ENCODE results near the gene CDCP1.

Gene CDCP1

DNA sequence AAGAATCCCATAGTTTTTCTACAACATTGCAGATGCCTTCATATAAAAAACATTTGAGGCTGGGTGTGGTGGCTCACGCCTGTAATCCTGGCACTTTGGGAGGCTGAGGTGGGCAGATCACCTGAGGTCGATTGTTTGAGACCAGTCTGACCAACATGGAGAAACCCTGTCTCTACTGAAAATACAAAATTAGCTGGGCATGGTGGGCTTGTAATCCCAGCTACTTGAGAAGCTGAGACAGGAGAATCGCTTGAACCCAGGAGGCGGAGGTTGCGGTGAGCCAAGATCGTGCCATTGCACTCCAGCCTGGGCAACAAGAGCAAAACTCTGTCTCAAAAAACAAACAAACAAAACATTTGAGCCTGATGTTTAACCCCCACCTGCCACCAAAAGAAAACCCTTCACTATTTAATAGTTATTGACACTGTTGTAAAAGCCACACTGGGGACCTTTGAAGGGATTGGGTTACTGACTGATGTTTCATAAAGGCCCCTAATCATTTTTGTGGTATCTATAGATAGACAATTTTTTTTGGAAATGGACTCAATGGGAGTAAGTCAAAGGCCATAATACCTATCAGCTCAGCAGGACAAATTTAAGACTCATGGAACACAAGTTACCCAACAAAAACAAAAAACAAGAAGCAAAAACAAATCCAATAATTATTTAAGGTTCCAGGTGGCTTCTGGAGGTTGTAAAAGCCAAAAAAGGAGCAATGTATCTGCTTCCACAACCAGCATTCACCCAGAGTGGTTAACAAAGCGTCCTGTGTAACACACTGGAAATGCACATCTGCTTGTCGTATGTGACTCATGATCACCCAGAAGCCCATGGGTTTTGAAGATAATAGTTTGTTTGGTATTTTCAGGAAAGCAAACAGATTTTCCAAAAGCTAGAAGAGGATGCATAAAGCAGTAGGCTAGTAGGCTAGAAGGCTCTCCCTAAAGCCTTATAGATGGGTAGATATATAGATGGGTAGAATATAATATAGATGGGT, 41.2 kb downstream of the CDCP1 start:
- no peaks in the 10 kb centered on the region for H3K27me3 ChIP-seq (ENCODE audit: control insufficient read depth in 2 of 2, insufficient read depth in 2 of 2, low read length in 2 of 2)
- no peak overlapping the region for H3K9ac ChIP-seq (ENCODE audit: low read depth in 1 of 2, low read length in 2 of 2)
- H3K9me3 ChIP-seq (ENCODE audit: control insufficient read depth in 2 of 2, low read length in 2 of 2): no peaks in the 10 kb centered on the region
- H3K4me1 ChIP-seq (ENCODE audit: control insufficient read depth in 2 of 2, insufficient read depth in 2 of 2, low read length in 2 of 2): peaks cover 11 to 19% of the 10 kb centered on the region in 2 donors
- H3K4me3 ChIP-seq (ENCODE audit: low read length in 2 of 2): no peak overlapping the region
- peaks cover 13 to 25% of the 10 kb centered on the region in 2 donors for H3K36me3 ChIP-seq (ENCODE audit: control insufficient read depth in 2 of 2, insufficient read depth in 2 of 2, low read length in 2 of 2)
- H3K27ac ChIP-seq (ENCODE audit: low read depth in 2 of 2, low read length in 2 of 2): no peak overlapping the region

DNA sequence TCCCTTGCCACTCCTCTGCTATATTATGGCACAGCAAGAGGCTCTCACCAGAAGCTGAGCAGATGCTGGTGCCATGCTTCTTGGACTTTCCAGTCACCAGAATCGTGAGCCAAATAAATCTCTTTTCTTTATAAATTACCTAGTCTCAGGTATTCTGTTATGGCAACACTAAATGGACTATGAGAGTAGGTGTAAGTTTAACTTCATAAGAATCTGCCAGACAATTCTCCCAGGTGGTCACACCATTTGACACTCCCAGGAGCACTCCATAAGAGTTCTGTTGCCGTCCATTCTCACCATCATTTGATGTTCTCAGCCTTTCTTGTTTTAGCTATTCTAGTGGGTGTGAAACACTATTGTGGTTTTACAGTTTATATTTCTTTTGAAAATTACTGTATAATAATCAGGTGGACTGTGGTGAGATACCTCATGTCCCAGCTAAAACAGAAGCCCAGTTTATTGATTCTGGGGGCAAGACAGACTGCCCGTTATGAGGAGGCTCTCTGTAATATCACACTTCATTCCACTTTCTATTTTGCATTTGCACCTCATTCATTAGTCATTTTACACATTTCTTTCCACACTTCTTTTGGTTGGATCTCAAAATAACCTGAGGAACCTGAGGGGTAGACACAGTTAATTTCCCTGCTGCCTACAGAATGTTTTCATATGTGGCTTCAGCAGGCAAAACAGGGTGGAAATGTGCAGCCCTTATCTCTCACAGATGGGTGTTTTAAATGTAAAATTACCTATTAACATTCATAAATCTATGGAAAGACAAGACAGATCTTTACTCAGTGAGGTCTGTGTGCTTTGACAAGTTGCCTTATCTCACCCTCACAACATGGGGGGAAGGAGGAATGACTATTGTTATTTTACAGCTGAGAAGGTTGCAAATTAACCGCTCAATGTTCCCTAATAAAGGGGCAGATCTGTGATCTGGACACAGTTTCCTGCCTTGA, 42.1 kb downstream of the CDCP1 start:
- peaks cover 13 to 25% of the 10 kb centered on the region in 2 donors for H3K36me3 ChIP-seq (ENCODE audit: control insufficient read depth in 2 of 2, insufficient read depth in 2 of 2, low read length in 2 of 2)
- H3K27ac ChIP-seq (ENCODE audit: low read depth in 2 of 2, low read length in 2 of 2): no peak overlapping the region
- H3K27me3 ChIP-seq (ENCODE audit: control insufficient read depth in 2 of 2, insufficient read depth in 2 of 2, low read length in 2 of 2): no peaks in the 10 kb centered on the region
- H3K4me3 ChIP-seq (ENCODE audit: low read length in 2 of 2): no peak overlapping the region
- H3K4me1 ChIP-seq (ENCODE audit: control insufficient read depth in 2 of 2, insufficient read depth in 2 of 2, low read length in 2 of 2): peaks cover 1 to 10% of the 10 kb centered on the region in 2 donors
- no peak overlapping the region for H3K9ac ChIP-seq (ENCODE audit: low read depth in 1 of 2, low read length in 2 of 2)
- H3K9me3 ChIP-seq (ENCODE audit: control insufficient read depth in 2 of 2, low read length in 2 of 2): no peaks in the 10 kb centered on the region

DNA sequence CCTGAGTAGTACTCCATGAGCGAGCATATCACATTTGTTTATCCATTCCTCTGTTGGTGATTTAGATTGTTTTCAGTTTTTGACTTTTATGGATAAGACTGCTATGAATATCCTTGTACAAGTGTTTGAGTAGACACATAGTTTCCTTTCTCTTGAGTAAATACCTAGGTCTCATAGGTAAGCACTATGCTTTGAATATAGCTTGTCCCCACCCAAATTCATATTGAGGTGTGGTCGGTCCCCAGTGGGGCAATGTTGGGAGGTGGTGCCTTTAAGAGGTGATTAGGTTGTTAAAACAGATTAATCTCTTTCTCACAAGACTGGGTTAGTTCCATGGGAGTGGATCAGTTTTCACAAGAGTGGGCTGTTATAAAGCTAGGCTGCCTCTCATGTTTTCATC, 42.8 kb downstream of the CDCP1 start:
- no peaks in the 10 kb centered on the region for H3K9me3 ChIP-seq (ENCODE audit: control insufficient read depth in 2 of 2, low read length in 2 of 2)
- peaks cover 0 to 7% of the 10 kb centered on the region in 2 donors for H3K4me1 ChIP-seq (ENCODE audit: control insufficient read depth in 2 of 2, insufficient read depth in 2 of 2, low read length in 2 of 2)
- H3K9ac ChIP-seq (ENCODE audit: low read depth in 1 of 2, low read length in 2 of 2): no peak overlapping the region
- H3K27me3 ChIP-seq (ENCODE audit: control insufficient read depth in 2 of 2, insufficient read depth in 2 of 2, low read length in 2 of 2): no peaks in the 10 kb centered on the region
- H3K36me3 ChIP-seq (ENCODE audit: control insufficient read depth in 2 of 2, insufficient read depth in 2 of 2, low read length in 2 of 2): peaks cover 13 to 25% of the 10 kb centered on the region in 2 donors
- H3K27ac ChIP-seq (ENCODE audit: low read depth in 2 of 2, low read length in 2 of 2): peak overlapping the region in 1 of 2 donors; percentile 44
- no peak overlapping the region for H3K4me3 ChIP-seq (ENCODE audit: low read length in 2 of 2)

DNA sequence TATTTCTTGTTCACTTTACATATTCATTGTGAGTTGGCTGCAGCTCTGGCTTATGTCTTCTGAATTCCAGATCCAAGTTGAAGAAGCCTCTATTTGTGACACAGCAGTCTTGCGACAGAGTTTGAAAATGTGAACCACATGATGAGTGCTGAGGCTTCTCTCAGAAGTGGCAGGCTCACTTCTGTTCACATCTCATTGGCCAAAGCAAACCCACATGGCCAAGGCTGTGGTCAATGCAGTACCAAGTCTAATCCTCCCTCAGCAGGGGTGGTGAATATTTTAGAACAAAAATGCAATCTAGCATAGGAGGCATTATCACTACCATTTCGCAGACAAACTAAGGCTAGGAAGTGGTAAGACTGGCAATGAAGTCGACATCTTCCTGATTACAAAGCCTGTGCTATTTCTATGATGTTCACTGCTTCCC, 45.2 kb downstream of the CDCP1 start:
- Histone ChIP-seq H3K36me3 (ENCODE audit: control insufficient read depth in 2 of 2, insufficient read depth in 2 of 2, low read length in 2 of 2) (peaks cover 5 to 15% of the 10 kb centered on the region in 2 donors), H3K9ac (ENCODE audit: low read depth in 1 of 2, low read length in 2 of 2) (no peak overlapping the region)

DNA sequence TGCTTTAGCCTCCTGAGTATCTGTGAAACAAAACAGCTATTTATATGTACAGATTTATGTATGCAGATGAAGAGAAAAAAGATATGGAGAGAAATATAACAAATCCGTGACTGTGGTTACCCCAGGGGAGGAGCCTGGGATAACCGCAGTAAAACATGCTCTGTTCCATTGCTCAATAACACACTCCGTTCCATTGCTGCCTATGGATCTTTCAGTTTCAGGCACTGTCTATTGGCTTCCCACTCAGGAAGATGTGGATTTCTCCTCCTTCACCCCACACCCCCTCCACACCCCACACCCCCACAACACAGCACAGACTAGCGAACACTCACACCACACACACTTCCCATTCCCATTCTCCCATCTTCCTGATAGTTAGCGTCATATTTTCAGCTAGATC, 47.9 kb downstream of the CDCP1 start:
- H3K36me3 ChIP-seq (ENCODE audit: control insufficient read depth in 2 of 2, insufficient read depth in 2 of 2, low read length in 2 of 2): peaks cover 16 to 18% of the 10 kb centered on the region in 2 donors
- no peak overlapping the region for H3K27ac ChIP-seq (ENCODE audit: low read depth in 2 of 2, low read length in 2 of 2)
- H3K4me1 ChIP-seq (ENCODE audit: control insufficient read depth in 2 of 2, insufficient read depth in 2 of 2, low read length in 2 of 2): peaks cover 6 to 10% of the 10 kb centered on the region in 2 donors

More for the DNA sequence above, 45.2 kb downstream of the CDCP1 start:
- Histone ChIP-seq H3K4me3 (ENCODE audit: low read length in 2 of 2) (no peak overlapping the region), H3K9me3 (ENCODE audit: control insufficient read depth in 2 of 2, low read length in 2 of 2) (no peaks in the 10 kb centered on the region), H3K4me1 (ENCODE audit: control insufficient read depth in 2 of 2, insufficient read depth in 2 of 2, low read length in 2 of 2) (peaks cover 0 to 3% of the 10 kb centered on the region in 2 donors), H3K27me3 (ENCODE audit: control insufficient read depth in 2 of 2, insufficient read depth in 2 of 2, low read length in 2 of 2) (no peaks in the 10 kb centered on the region), H3K27ac (ENCODE audit: low read depth in 2 of 2, low read length in 2 of 2) (no peak overlapping the region)

DNA sequence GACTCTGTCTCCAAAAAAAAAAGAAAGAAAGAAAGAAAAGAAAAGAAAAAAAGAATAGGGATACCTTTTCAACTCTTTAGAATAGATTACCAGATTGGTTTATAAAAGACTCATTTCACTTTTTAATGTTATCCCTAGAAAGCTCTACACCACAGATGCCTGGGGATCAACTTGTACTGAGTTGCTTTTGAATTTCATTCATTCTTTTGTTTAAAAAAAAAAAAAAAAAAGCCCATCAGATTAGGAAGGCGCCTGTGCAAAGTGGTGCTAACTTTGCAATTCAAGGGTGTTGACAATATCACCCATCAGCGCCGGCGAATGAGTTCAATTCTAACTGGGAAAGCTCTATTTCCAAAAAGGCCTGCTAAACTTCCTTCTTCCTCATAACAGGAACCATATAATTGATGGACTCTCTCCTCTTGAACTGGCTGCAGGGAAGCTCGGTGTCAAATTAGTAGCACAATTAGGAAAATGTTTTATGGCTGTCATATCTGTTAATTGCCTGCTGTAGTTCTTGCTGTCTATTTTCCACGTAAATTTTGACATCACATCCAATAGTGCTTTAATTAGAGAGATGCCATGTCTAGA, 48.8 kb downstream of the CDCP1 start:
- Histone ChIP-seq H3K27me3 (ENCODE audit: control insufficient read depth in 2 of 2, insufficient read depth in 2 of 2, low read length in 2 of 2) (no peaks in the 10 kb centered on the region), H3K27ac (ENCODE audit: low read depth in 2 of 2, low read length in 2 of 2) (no peak overlapping the region), H3K9ac (ENCODE audit: low read depth in 1 of 2, low read length in 2 of 2) (no peak overlapping the region), H3K4me1 (ENCODE audit: control insufficient read depth in 2 of 2, insufficient read depth in 2 of 2, low read length in 2 of 2) (peaks cover 14 to 16% of the 10 kb centered on the region in 2 donors), H3K36me3 (ENCODE audit: control insufficient read depth in 2 of 2, insufficient read depth in 2 of 2, low read length in 2 of 2) (peaks cover 19 to 20% of the 10 kb centered on the region in 2 donors), H3K4me3 (ENCODE audit: low read length in 2 of 2) (no peak overlapping the region), H3K9me3 (ENCODE audit: control insufficient read depth in 2 of 2, low read length in 2 of 2) (no peaks in the 10 kb centered on the region)

More for the DNA sequence above, 47.9 kb downstream of the CDCP1 start:
- no peak overlapping the region for H3K4me3 ChIP-seq (ENCODE audit: low read length in 2 of 2)
- no peaks in the 10 kb centered on the region for H3K27me3 ChIP-seq (ENCODE audit: control insufficient read depth in 2 of 2, insufficient read depth in 2 of 2, low read length in 2 of 2)
- H3K9me3 ChIP-seq (ENCODE audit: control insufficient read depth in 2 of 2, low read length in 2 of 2): no peaks in the 10 kb centered on the region
- H3K9ac ChIP-seq (ENCODE audit: low read depth in 1 of 2, low read length in 2 of 2): no peak overlapping the region

DNA sequence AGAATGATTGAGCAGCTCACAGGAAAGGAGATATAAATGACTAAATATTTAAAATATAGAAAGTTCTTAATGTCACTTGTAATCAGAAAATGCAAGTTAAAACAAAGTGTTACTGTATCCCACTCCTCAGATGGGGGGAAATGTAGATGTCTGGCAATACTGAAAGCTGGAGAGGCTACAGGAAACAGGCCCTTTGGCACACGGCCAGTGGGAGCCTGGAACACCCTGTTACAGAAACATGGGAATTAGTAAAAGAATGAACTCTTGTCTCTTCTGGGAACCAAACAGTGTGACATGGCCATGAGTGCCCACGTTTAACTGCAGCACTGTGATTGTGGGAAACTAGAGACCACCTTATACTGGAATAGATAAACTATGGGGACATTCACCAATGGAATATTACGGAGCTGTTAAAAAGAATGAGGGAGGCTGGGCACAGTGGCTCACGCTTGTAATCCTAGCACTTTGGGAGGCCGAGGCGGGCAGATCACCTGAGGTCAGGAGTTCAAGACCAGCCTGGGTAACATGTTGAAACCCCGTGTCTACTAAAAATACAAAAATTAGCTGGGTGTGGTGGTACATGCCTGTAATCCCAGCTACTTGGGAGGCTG, 50.2 kb downstream of the CDCP1 start:
- no peak overlapping the region for H3K4me3 ChIP-seq (ENCODE audit: low read length in 2 of 2)
- H3K27ac ChIP-seq (ENCODE audit: low read depth in 2 of 2, low read length in 2 of 2): no peak overlapping the region
- no peaks in the 10 kb centered on the region for H3K27me3 ChIP-seq (ENCODE audit: control insufficient read depth in 2 of 2, insufficient read depth in 2 of 2, low read length in 2 of 2)
- peaks cover 20 to 22% of the 10 kb centered on the region in 2 donors for H3K4me1 ChIP-seq (ENCODE audit: control insufficient read depth in 2 of 2, insufficient read depth in 2 of 2, low read length in 2 of 2)
- H3K9me3 ChIP-seq (ENCODE audit: control insufficient read depth in 2 of 2, low read length in 2 of 2): no peaks in the 10 kb centered on the region
- H3K36me3 ChIP-seq (ENCODE audit: control insufficient read depth in 2 of 2, insufficient read depth in 2 of 2, low read length in 2 of 2): peaks cover 20 to 25% of the 10 kb centered on the region in 2 donors
- no peak overlapping the region for H3K9ac ChIP-seq (ENCODE audit: low read depth in 1 of 2, low read length in 2 of 2)

DNA sequence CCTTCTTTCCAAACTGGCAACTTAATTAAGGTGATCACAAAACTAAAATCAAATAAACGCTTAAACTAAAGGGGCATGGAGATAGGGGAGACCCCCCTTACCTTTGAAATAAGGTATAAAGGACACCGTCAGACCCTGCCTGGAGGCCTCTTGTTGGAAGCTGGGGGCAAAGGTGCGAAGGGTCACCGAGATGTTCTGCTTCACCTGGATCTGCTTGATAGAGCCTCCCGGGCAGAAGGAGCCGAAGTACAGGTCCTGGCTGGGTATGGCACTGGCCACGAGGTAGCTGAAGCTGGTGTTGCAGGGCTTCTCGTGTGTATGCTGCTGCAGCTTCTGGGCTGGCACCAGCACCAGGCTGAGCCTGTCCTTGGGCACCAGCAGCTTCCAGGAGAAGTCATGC, 53.0 kb downstream of the CDCP1 start:
- H3K27me3 ChIP-seq (ENCODE audit: control insufficient read depth in 2 of 2, insufficient read depth in 2 of 2, low read length in 2 of 2): no peaks in the 10 kb centered on the region
- peak overlapping the region; percentile 26 to 50 for H3K9ac ChIP-seq (ENCODE audit: low read depth in 1 of 2, low read length in 2 of 2)
- H3K9me3 ChIP-seq (ENCODE audit: control insufficient read depth in 2 of 2, low read length in 2 of 2): no peaks in the 10 kb centered on the region
- H3K4me1 ChIP-seq (ENCODE audit: control insufficient read depth in 2 of 2, insufficient read depth in 2 of 2, low read length in 2 of 2): peaks cover 20 to 26% of the 10 kb centered on the region in 2 donors
- H3K4me3 ChIP-seq (ENCODE audit: low read length in 2 of 2): peak overlapping the region; percentile 22 to 53
- peak overlapping the region; percentile 86 to 90 for H3K27ac ChIP-seq (ENCODE audit: low read depth in 2 of 2, low read length in 2 of 2)
- peaks cover 26 to 37% of the 10 kb centered on the region in 2 donors for H3K36me3 ChIP-seq (ENCODE audit: control insufficient read depth in 2 of 2, insufficient read depth in 2 of 2, low read length in 2 of 2)
